CD4-positive, alpha-beta T cell treated with Interleukin-21 for 1 hour (primary cell): ENCODE results near the gene ODF2L.

ENCODE experiments used
- DNase-seq: peaks from one replicate; pipeline ENCODE4 v3.0.0-alpha.2; 2020

Gene ODF2L, protein sequence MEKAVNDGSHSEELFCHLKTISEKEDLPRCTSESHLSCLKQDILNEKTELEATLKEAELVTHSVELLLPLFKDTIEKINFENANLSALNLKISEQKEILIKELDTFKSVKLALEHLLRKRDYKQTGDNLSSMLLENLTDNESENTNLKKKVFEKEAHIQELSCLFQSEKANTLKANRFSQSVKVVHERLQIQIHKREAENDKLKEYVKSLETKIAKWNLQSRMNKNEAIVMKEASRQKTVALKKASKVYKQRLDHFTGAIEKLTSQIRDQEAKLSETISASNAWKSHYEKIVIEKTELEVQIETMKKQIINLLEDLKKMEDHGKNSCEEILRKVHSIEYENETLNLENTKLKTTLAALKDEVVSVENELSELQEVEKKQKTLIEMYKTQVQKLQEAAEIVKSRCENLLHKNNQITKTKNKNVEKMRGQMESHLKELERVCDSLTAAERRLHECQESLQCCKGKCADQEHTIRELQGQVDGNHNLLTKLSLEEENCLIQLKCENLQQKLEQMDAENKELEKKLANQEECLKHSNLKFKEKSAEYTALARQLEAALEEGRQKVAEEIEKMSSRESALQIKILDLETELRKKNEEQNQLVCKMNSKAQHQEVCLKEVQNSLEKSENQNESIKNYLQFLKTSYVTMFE

DNA sequence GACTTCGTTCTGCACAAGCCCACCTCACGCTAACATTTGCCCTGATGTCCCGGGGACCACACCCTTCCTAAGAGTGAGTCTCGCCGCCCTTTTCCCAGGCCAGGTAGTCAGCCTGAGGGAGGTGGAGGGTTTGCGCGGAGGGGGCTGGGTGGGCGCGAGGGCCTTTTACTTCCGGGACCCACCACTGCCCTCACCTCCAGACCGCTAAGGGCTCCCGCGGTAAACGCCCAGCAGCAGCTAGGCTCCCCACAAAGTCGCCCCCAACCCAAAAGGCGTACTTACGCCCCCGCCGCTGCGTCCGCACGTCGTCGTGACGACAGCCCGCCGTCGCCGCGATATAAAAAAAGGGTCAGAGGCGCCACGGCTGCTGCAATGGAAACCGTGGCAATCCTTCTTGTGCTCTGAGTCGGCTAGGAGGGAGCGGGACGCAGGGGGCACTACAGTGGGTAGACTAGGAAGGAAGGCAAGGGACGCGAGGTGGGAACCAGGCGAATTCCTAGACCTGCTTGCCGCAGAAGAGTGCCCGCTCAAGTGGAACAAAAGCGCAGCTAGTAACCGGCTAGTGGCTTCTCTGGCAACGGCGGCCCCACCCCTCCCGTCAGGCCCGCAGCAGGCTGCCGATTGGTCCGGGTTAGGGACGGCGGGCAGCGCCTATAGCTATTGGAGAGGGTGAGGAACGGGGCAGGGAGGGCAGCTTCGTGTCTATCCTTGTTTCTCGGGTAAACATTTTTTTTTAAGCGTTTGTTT lies at the start of gene ODF2L:
Gene ODF2L, minus strand, starts transcription at position 573 of the 747 bp plus-strand sequence. CDS start 9,296 bp downstream, outside the sequence.
- peak; percentile 90 for DNase-seq

DNA sequence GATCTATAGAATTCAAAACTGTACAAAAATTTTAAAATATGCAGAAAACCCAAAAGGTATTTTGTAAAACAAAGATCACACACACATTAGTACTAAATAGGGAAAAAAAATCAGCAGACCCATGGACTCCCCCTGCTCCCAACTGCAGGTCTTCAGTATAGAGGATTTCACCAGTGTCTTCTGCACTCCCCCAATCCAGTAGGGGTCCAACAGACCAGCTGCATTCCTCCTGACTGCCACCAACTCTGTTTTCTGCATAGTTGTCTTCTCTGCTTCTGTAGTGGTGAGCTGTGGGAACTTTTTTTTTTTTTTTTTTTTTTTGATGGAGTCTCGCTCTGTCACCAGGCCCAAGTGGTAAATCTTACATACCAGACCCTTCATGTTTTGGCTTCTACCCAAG lies 49.8 kb upstream of the ODF2L start:
- no peak for DNase-seq

DNA sequence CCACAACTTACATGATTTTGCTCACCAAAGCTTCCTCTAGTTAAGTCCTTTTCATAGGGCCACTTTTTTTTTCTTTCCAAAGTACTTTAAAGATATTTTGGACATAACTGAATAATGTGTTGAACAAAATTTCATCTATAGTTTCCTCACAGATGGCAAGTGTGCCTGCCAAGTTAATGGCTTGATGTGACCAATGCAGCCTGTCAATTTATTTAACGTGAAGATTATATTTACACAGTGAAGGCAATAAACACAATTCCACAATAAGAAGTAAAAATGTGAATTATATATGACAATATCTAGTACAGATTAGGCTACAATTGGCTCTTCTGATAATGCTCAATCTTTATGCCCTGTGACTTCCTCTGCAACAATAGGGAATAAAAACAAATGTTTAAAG lies 45.9 kb upstream of the ODF2L start:
- DNase-seq = no peak

DNA sequence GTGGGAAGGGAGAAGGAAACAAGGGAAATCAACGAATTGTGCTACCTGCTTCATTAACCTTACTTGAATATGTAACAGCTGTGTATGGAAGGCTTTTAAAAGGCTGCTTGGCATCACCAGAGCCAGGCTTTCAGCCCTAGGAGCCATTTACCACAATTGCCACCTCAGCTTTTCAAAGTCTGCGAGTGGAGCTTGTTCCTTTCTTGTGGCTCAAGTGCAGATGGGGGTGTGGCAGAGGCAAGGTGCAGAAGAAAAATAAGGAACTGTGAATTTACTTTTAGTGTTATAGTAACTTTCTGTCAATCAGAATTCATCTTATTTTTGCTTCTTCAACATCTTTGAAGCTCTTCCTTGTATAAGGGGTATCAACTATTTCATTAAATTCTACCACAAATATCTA lies 45.5 kb upstream of the ODF2L start:
- peak; percentile 30 for DNase-seq

DNA sequence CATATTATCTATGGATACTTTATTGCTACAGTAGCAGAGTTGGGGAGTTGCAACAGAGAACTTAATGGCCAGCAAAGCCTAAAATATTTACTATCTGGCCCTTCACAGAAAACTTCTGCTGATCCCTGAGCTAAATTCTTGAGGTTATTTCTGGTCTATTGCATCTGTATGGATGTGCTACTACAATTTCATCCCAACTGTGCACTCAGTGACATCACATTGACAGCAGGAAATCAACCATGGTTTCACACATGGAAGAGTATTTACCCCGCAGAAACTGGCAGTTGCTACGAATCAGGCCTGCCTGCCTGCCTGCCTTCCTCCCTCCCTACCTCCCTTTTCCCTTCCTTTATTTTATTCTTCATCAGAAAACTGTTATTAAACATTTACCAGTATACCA lies 39.9 kb upstream of the ODF2L start:
- no peak for DNase-seq

DNA sequence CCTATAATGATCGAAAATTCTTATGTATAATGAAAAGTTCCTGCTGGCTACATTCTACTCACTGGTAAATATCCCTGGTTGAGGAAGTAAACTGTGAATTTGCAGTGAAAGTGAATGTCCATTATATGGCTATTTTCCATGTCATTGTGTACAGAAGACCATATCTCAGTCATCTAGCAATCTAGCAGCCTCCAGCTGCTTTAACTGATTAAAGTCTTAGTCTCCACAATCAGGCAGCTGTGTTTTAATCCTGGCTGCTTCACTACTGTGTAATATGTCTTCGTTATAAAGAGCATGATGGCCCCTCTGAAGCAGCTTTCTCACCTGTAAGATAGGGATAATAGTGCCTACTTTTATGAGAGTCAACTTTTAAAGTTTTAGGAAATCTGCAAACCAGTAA lies 39.2 kb upstream of the ODF2L start:
- no peak for DNase-seq

DNA sequence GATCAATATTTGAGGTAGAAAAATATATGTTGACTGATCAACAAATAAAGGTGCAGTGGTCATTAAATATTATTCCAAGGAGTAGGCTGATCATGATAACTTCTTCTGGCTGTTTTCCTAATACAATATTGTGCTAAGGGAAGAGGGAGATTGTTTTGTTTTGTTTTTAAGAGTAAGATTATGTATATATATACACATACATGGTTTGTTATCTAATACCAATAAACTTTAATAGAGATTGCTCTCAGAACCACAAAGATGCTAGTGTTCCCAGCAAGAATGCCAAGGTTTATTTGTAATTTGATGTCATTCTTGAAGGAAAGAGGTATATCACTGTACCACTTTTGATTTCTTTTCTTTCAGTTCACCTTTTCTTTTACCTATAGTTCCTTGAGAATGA lies 37.9 kb upstream of the ODF2L start:
- no peak for DNase-seq

DNA sequence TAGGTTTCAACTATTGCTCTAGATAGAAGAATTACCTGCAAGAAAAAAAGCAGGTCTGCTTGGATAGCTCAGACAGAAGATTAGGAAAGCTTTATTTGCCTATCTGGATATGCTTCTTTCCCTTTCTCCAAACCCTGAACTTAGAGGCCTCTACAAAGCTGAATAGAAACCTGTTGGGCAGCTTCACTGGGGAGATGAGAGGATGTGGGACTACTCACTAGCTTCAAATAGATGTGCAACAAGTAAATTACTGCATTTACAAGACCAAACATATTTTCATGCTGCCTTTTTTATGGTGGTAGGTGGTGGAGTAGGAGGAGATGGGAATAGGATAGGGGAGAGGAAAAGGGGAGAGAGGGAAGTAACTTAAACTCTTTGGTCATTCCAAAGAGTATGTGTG lies 34.3 kb upstream of the ODF2L start:
- no peak for DNase-seq

DNA sequence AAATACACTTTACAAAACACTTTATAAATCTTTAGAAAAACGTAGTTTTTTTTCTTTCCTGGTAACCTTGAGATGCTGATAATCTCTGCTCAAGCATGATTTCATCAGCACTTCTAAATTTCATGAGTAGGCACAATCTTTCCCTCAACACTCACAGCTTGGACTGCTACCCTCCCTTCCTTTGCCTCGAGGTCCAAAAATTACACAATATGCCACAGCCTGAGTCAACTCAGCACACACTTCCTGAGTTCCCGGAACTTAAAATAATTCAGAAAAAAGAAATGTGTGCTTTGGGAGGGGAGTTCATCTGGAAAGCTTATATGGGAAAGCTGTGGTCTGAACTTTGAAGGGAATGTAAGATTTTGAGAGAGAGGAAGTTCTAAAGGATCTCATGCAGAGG lies 33.7 kb upstream of the ODF2L start:
- no peak for DNase-seq

DNA sequence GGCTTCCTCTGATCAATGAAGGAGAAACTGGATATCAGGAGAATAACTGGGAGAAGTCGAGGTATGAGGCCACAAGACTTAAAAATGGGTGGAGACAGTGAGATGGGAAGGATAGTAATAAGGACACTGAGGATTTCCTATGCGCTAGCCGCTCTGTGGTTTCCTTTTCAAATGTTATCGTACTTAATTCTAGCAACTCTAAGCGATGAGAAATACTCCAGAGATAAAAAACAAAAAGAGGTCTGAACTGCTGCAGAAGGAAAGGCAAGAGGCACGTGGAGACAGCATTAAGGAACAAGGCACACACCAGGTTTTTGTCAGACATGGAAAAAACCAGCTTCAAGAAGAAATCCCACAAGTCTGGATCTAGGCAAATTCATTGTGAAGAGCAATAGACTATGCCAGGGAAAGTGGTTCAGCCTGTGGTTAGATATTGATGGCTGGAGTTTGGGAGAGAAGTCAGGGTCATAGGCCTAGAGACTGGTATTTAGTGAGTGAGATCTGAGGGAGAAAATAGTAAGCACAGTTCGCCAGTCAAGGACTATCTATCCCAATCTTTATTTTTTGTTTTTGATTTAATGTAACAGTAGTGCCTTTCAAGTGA lies 33.1 kb upstream of the ODF2L start:
- no peak for DNase-seq

DNA sequence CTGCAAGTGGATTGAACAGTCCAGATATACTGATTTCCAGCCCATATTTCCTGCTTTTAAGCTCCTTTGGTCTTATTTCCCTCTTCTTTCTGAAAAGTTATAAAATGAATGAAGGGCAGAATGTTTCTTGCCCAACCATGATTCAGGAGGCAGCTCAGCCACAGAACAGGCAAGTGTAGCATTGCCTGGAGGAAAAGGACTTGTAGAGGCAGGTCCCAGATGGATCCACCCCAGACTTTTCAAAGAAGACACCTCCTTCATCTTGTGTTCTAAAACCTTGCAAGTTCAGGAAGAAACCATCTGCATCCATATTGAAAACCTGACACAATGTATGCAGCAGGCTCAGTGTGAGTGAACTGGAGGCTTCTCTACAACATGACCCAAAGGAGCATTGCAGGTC lies 27.8 kb upstream of the ODF2L start, which contains the start of gene CLCA2:
Gene CLCA2, plus strand, starts transcription at position 299 of the 400 bp plus-strand sequence. Its CDS starts 77 bp downstream, at position 376.
- no peak for DNase-seq

DNA sequence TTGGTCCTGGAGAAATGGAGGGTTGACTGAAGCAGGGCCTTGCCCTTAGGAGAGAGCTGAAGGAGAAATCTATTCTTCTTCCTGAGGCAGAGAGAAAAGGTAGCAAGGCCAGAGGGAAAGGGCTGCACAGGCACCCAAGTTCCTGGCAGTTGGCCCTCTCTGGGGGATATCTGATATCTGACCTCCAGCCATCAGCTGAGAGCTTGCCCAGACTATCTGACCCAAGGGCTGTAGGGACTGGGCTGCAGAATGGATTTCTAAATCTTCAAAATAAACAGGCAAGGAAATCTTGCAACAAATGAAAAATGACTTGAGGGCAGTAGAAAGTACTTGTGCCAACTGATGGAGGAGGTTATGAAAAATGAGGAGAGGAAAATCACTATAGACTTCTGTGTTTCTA lies 27.4 kb upstream of the ODF2L start:
- no peak for DNase-seq

DNA sequence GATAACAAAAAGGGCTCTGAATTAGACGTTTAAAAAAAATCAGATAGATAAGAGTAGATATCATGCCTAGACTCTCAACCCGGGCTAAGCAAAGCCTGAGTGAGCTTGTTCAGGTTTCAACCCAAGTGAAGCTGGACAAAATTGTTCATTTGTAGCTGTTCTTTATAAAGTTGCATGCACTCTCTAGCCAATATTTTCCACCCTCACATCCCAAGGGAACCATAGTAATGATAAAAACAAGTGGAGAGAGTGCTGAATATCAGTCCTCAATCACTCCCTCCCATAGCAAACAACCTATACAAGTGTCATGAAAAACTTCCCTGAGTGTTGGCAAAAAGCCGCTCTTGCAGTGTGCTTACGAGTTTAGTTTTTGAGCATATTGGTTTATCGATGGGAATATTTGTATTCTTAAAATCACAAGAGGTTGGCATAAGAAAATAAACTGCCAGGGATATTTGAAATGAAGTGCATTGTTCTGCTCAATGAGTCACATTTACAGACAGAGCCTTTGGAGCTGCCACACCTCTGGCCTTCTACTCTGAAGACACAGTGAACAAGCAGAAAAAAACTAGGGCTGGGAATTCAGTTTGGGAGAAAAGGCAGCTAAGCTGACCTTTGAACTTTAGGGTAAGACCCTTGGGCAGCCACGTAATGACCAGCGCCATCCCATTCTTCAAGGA lies 25.6 kb upstream of the ODF2L start:
- no peak for DNase-seq

DNA sequence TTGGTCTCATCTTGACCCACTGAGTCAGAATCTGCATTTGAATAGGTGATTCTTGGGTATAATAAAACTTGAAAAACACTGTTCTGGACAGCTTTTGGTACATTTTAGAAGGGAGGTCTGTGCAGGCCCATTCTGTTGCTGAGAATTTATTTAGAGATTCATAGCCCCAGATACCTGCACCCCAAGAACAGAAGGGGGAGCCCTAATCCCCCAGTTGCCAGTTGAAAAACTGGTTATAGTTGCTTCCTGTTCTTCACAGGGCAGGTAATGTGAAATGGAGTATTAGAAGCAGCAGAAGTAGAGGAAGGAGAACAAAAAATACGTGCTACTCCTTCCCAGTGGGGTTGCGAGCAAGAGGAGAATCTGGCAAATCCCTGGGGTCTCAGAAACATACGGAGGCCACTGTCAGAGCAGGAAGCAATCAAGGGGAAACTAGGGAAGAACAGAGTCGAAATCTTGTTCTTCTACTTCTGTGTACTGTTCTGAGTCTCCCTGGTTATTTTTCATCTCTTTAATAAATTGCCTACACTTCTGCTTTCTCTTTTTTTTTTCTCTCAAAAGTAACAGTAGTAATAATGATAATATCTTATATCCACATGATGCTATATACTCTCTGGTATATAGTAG lies 23.3 kb upstream of the ODF2L start:
- peak; percentile 61 for DNase-seq

DNA sequence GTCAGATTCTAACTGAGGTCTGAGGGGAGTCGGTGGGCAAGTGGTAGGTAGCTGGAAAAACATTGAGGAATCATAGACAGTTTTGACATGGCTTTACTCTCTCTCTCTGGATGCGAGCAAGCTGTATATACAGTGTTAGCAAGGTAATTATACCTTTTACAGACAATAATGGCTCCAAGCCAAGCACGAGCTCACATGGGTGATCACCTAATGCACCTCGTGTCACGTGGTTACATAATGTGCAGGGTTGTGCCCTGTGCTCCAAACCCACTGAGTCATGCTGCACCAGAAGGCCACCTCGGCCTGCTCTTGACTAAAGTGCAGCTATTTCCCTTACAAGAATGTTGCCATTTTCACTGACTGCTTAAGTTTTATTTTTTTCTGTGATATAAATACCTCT lies 20.2 kb upstream of the ODF2L start:
- no peak for DNase-seq

DNA sequence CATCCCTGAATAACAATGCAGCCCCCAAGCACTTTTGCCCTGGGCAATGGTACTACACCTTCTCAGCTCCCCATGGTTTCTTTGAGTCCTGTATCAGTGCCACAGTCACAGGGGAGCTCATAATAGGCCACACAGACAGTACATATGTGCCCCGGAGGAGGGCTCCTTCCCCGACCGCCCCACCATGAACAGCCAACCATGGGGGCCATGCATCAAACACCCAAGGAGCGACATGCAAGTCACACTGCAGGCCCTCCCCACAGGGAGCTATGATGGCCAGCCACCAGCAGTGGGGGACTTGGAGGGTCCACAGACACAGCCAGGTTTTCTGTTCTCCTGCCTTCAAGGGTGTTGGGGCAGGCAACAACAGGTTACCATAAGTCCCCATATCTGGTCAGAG lies 14.8 kb upstream of the ODF2L start:
- DNase-seq = no peak

DNA sequence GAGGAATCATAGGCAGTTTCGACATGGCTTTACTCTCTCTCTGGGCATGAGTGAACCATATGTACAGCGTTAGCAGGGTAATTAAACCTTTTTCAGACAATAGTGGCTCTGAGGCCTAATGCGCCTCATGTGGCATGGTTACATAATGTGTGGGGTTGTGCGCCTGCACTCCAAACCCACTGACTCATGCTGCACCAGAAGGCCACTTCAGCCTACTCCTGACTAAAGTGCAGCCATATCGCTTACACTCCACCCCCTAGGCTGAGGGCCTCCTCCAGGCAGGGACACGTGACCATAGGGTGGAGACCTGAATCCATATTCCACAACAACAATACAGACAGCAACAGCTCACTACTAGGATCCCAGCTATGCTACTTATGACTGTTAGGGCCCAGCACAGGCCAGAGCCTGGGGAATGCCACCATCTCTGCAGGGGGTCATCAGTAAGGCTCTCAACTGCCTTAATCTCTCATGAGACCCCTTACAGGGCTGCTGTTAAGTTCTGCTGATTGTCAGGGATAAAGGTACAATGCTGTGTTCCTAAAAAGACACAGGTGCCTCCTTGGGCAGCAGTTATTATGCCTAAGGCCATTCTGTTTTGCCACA lies 13.4 kb upstream of the ODF2L start:
- DNase-seq = no peak

DNA sequence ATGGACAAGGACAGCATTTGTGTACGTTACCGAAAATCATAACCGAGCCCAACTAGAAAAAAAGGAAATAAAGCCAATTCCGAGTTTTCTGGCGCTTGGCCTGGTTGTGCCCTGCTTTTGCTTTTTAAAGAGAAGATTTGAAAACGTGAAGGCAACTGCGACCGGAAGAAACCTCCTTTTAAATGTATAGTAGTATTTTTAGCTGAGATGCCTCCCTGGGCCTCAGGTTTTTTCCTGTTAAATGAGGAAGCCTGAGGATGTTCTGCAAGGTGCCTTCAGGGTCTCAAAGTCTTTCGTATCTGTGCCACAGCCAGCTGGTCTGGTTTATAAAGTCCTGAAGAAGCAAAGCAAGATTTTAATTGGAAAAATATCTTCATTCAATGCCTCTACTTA lies 371 bp upstream of the ODF2L start:
- no peak for DNase-seq

DNA sequence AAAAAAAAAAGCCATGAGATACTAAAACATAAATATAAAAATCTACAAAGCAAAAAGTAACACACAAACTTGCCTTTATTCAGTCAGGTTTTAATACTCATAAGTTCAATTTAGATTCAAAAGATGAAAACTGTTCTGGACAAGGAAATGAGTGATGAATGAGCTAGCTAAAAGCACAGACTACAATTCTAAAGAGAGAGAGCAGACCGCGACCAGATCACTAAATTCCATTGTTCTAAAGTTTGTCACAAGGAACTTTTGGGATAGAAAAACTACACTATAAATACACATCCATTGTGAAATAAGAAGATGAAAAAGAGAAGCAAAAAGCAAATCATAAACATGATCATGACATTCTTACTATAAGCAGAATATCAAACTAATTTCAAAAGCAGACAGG lies 1.7 kb downstream of the ODF2L start:
- DNase-seq = no peak

DNA sequence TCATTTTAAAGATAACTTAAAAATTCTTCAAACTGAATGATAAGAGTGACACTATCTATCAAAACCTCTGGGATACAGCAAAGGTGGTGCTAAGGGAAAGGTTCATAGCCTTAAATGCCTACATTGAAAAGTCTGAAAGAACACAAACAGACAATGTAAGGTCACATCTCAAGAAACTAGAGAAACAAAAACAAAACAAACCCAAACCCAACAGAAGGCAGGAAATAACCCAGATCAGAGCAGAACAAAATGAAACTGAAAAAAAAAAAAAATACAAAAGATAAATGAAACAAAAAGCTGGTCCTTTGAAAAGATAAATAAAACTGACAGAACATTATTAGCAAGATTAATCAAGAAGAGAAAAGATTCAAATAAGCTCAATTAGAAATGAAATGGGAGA lies 6.8 kb downstream of the ODF2L start:
- DNase-seq = peak; percentile 53

DNA sequence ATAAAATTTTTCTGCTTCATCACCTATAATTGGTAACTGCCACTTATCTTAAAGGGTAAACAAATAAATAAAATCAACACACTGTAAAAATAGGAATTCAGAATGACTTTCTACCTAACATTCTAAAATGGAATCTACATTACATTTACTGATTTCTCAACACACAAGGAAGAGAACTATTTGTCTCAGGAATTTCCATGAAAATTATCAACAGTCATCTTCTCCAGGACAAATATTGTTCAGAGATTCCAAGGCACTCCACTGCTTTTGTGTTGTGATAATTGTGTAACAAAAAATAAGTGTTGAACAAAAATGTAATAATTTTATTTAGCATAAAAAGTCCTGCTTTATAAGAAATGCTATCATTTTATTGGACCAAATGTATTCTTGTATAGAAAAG lies 7.3 kb downstream of the ODF2L start:
- no peak for DNase-seq
